ENCODE data around the gene CEACAM5. TPM values are rescaled to one million over a fixed set of nuclear protein-coding genes. Genes with fewer than 3 reads are reported as not detected.
A peak's percentile ranks its signal among the peaks of the same experiment; 100 is the strongest.
"Not testable (repeated sequence)": the region's sequence is repeated elsewhere in the genome, so short reads cannot be mapped to it uniquely, and the experiment has no call there.

CEACAM5 gene
- total RNA-seq, 1 experiment from 2014 or later = not detected

DNA sequence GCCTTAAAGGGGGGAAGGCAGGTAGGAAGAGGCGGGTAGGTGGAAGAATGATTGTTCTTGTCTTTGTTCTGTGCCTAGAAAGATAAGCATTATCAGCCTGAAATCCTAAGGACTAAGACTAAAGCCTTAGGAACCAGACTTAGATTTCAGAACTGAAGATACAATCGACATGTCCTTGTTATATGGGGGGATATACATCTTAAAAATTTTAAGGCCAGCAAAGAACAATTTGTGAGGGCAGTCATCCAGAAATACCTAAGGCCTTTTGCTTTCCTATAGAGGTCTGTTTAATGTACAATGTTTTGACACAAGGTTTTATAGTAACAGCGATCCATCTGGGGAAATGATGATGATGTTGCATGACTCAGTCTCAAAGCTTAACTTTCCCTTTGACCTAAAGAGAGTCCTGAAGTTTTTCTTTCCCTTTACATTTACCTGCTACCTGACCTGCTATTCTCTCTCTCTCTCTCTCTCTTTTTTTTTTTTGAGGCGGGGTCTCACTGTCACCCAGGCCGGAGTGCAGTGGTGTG, 26.7 kb downstream of the CEACAM5 start:
- Histone ChIP-seq H3K36me3 (no peaks in the 10 kb centered on the region), H3K4me1 (replicated peaks) (no peaks in the 10 kb centered on the region), H3K27me3 (replicated peaks) (peaks cover 24% of the 10 kb centered on the region), H3K9me3 (replicated peaks) (no peaks in the 10 kb centered on the region), H3K4me3 (no peak overlapping the region), H3K27ac (no peak overlapping the region)
- no peak for DNase-seq (ENCODE audit: low read depth in 1 of 2, low spot score in 2 of 2)

- Histone ChIP-seq H3K9me3 (replicated peaks) (no peaks in the 10 kb centered on the region), H3K4me3 (no peak overlapping the region), H3K4me1 (replicated peaks) (no peaks in the 10 kb centered on the region), H3K27me3 (replicated peaks) (peaks cover 34% of the 10 kb centered on the region), H3K27ac (no peak overlapping the region), H3K36me3 (no peaks in the 10 kb centered on the region)
- no peak for DNase-seq (ENCODE audit: low read depth in 1 of 2, low spot score in 2 of 2)
Measured at GRCh38 chr19:41739361-41739760, 30.9 kb downstream of the CEACAM5 start.

- no peak overlapping the region for H3K27ac ChIP-seq
- no peak for DNase-seq (ENCODE audit: low read depth in 1 of 2, low spot score in 2 of 2)
- H3K4me1 ChIP-seq (replicated peaks) = no peaks in the 10 kb centered on the region
- H3K9me3 ChIP-seq (replicated peaks) = no peaks in the 10 kb centered on the region
- no peak overlapping the region for H3K4me3 ChIP-seq
- H3K36me3 ChIP-seq = no peaks in the 10 kb centered on the region
- H3K27me3 ChIP-seq (replicated peaks) = peaks cover 30% of the 10 kb centered on the region
Measured at GRCh38 chr19:41740415-41741243, 32.2 kb downstream of the CEACAM5 start.

- no peaks in the 10 kb centered on the region for H3K36me3 ChIP-seq
Measured at GRCh38 chr19:41741244-41741554, 32.8 kb downstream of the CEACAM5 start.

GRCh38 chr19:41744850-41745249, 36.4 kb downstream of the CEACAM5 start:
- Histone ChIP-seq H3K27me3 (replicated peaks) (peaks cover 31% of the 10 kb centered on the region), H3K4me3 (no peak overlapping the region), H3K36me3 (no peaks in the 10 kb centered on the region), H3K27ac (no peak overlapping the region), H3K9me3 (replicated peaks) (no peaks in the 10 kb centered on the region), H3K4me1 (replicated peaks) (no peaks in the 10 kb centered on the region)
- no peak for DNase-seq (ENCODE audit: low read depth in 1 of 2, low spot score in 2 of 2)

More at GRCh38 chr19:41741244-41741554, 32.8 kb downstream of the CEACAM5 start:
- H3K9me3 ChIP-seq (replicated peaks) = no peaks in the 10 kb centered on the region
- no peak for DNase-seq (ENCODE audit: low read depth in 1 of 2, low spot score in 2 of 2)
- H3K27ac ChIP-seq = no peak overlapping the region
- no peaks in the 10 kb centered on the region for H3K4me1 ChIP-seq (replicated peaks)
- peaks cover 28% of the 10 kb centered on the region for H3K27me3 ChIP-seq (replicated peaks)
- H3K4me3 ChIP-seq = no peak overlapping the region

- H3K4me3 ChIP-seq = no peak overlapping the region
- H3K9me3 ChIP-seq (replicated peaks) = no peaks in the 10 kb centered on the region
- DNase-seq (ENCODE audit: low read depth in 1 of 2, low spot score in 2 of 2) = no peak
- no peak overlapping the region for H3K27ac ChIP-seq
- no peaks in the 10 kb centered on the region for H3K4me1 ChIP-seq (replicated peaks)
- H3K36me3 ChIP-seq = no peaks in the 10 kb centered on the region
- peaks cover 27% of the 10 kb centered on the region for H3K27me3 ChIP-seq (replicated peaks)
Measured at GRCh38 chr19:41745756-41746155, 37.3 kb downstream of the CEACAM5 start.

DNA sequence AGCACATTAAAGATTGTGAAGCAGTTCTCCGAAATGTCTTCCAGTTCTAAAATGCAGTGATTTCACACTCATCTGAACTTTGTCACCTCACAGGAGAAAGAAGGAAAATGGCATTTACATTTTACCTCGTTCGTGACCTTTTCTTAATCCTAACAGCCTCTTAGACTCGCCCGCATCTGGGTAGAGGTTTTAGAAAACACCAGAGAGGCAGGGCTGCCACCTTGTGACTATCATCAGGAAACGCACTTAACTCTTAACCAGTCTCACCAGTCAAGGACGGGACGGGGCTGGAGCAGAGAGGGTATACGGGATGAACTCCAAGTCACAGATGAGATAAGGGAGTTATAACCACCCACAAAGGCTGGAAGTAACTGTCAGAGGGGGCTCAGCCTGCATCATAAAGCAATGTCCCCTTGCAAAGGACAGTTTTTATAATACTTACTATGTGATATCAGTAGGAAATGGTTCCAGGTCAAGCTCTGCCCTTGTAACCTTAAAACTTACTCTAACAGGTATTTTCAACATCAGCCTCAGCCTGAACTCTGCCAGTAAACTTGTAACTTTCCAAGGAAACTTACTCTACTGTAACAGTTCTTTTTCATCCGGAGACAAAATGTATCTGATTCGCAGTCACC, 38.3 kb downstream of the CEACAM5 start:
- DNase-seq (ENCODE audit: low read depth in 1 of 2, low spot score in 2 of 2) = no peak
- H3K27me3 ChIP-seq (replicated peaks) = peaks cover 28% of the 10 kb centered on the region

DNA sequence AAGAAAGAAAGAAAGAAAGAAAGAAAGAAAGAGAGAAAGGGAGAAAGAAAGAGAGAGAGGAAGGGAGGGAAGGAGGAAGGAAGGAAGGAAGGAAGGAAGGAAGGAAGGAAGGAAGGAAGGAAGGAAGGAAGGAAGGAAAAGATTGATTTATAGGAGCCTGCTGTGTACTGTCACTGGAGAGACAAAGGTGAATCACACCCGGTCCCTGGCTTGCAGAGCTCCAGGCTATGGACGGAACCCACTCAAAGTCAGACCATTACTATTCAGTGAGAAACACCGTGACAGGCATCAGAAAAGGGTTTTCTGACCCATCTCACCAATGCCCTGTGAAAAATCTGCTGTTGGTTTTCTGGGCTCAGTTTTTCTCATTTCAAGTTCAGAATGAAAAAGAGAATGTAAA, 39.6 kb downstream of the CEACAM5 start:
- no peak for DNase-seq (ENCODE audit: low read depth in 1 of 2, low spot score in 2 of 2)
- H3K4me1 ChIP-seq (replicated peaks) = no peaks in the 10 kb centered on the region
- H3K36me3 ChIP-seq = no peaks in the 10 kb centered on the region
- no peak overlapping the region for H3K27ac ChIP-seq
- H3K4me3 ChIP-seq = no peak overlapping the region
- H3K9me3 ChIP-seq (replicated peaks) = no peaks in the 10 kb centered on the region
- H3K27me3 ChIP-seq (replicated peaks) = peaks cover 28% of the 10 kb centered on the region

More for the DNA sequence above, 38.3 kb downstream of the CEACAM5 start:
- Histone ChIP-seq H3K36me3 (no peaks in the 10 kb centered on the region), H3K4me3 (no peak overlapping the region), H3K9me3 (replicated peaks) (no peaks in the 10 kb centered on the region), H3K4me1 (replicated peaks) (no peaks in the 10 kb centered on the region), H3K27ac (no peak overlapping the region)

DNA sequence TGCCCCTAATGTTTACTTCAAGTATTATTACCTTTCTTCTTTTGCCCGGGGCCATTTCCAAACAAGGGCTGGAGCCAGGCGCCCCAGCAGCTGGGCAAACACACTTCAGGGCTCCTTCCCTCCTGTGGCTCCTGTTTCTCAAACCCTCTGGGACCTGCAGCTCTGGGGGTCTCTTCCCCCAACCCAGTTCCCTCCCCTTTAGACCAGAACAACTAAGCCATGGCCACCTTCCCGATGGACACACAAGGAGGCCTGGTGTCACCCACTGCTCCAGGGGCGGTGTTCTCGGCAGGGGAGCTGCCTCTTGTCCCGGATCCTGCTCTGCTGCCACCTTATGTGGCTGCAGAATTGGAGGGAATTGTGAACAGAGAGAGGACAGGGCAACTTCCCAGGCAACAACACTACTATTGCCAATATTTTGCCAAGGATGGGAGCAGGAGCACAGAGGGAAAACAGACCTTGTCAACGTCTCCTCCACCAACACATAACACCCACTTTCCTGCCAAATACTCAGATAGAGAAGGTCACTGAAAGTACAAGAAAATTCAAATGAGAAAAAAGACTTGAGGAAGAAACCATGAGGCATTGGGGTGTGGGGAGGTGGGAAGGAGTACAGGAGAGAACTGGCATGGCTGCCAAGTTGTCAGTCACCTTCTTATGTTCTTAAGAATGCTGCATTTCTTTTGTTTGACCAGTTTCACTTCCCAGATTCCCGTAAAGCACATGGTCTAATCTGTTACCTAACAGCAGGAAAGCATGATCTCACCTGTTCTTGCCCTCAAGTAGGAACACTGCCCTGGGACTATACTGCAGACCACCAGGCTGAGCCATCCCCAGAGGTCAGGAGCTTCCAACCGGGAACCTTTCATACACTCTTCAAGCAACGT, 42.1 kb downstream of the CEACAM5 start:
- not testable (repeated sequence) for H3K27ac ChIP-seq; DNase-seq (ENCODE audit: low read depth in 1 of 2, low spot score in 2 of 2); H3K9me3 ChIP-seq (replicated peaks); H3K4me1 ChIP-seq (replicated peaks); H3K4me3 ChIP-seq; H3K36me3 ChIP-seq
- peaks cover 26% of the 10 kb centered on the region for H3K27me3 ChIP-seq (replicated peaks)

DNA sequence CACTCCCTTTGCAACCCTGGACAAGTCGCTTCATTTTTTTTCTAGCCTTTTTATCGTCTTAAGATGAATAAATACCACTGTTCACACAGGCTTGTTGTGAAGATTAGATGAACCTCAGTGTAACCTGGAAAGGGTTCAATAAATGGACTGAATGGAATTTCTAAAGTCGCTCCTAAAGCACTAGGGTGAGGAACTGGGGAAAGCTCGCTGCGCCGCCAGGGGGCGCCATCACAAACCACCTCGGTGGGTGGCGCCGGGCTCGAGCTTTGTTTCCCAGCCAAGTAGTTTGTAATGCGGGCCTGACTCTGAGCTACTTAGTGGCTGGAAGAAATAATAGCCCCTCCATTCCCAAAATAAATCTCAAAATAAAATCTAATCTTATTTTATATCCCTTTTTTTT, 44.7 kb downstream of the CEACAM5 start:
- Histone ChIP-seq H3K4me1 (replicated peaks) (no peaks in the 10 kb centered on the region), H3K27me3 (replicated peaks) (peaks cover 8% of the 10 kb centered on the region; the same call in 1 of the 2 replicates), H3K9me3 (replicated peaks) (no peaks in the 10 kb centered on the region), H3K36me3 (no peaks in the 10 kb centered on the region), H3K4me3 (no peak overlapping the region), H3K27ac (no peak overlapping the region)
- peak; percentile 5 to 53 for DNase-seq (ENCODE audit: low read depth in 1 of 2, low spot score in 2 of 2)

DNA sequence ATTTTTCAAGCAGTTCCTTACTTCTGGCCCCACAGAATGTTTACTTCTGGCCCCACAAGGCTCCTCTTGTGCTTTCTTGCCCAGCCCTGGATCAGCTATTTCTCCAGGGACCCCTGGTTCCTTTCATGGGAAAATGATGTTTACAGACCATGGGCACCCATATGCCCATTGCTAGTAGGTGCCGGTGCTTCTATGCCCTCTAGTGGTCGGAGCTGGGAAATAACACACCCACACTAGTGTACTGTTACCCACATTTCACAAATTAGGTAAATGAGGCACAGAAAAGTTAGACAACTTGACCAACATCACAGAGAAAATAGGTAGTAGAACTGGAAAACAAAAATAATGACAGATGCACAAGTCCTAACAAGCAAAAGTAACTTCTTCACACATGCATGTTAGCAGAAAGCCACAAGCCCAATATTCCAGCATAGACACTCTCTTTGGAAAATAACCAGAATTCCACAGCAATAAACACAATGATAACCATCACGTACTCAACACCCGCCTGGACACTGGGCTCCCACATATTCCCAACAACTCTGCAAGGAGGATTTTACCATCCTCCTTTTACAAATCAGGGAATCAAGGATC, 45.6 kb downstream of the CEACAM5 start:
- no peaks in the 10 kb centered on the region for H3K9me3 ChIP-seq (replicated peaks)
- H3K27ac ChIP-seq = no peak overlapping the region
- peaks cover 16% of the 10 kb centered on the region; the same call in 1 of the 2 replicates for H3K27me3 ChIP-seq (replicated peaks)
- H3K4me3 ChIP-seq = no peak overlapping the region
- H3K36me3 ChIP-seq = no peaks in the 10 kb centered on the region
- DNase-seq (ENCODE audit: low read depth in 1 of 2, low spot score in 2 of 2) = peak in 1 of 2 experiments; percentile 20
- H3K4me1 ChIP-seq (replicated peaks) = no peaks in the 10 kb centered on the region

DNA sequence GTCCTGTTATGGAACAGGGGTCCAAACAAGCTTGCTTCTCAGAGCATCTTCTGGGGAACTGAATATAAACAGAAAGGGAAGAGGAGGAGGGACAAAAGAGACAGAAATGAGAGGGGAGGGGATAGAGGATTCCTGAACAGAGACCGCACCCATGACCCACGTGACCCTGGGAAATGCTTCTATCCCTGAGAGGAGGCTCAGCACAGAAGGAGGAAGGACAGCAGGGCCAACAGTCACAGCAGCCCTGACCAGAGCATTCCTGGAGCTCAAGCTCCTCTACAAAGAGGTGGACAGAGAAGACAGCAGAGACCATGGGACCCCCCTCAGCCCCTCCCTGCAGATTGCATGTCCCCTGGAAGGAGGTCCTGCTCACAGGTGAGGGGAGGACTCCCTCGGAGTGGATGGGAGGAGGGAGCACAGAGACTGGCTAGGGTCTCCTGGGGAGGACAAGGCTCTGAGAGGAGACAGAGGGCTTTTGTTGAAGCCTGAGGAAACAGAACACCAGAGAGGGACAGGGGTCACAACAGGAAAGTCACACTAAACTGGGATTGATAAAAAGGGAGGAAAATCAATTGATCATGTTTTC, 47.0 kb downstream of the CEACAM5 start, which contains the start of gene CEACAM6:
Gene CEACAM6, plus strand, starts transcription at position 203 of the 586 bp plus-strand sequence. Its CDS starts 109 bp downstream, at position 312.
- no peak within 1 kb of the TSS for H3K4me3 ChIP-seq

DNA sequence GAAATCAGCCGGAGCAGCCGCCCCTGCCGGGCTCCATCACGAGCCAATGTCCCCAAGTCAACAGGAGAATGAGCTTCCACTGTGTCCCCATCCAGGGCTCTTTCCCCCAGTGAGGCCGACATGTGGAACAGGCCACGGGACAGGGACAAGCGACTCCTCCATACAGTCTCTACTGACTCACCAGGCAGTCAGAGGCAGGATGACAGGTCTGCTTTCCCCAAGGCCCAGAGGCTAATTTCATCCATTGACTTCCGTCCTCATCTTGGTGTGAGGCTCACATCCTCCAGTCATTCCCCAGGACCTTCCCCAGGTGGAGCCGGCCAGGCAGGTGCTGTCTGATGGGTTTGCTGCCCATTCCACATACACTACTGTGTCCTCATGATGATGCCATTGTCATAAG, 50.4 kb downstream of the CEACAM5 start:
- H3K36me3 ChIP-seq = no peaks in the 10 kb centered on the region
- no peaks in the 10 kb centered on the region for H3K4me1 ChIP-seq (replicated peaks)
- no peak overlapping the region for H3K4me3 ChIP-seq
- no peak for DNase-seq (ENCODE audit: low read depth in 1 of 2, low spot score in 2 of 2)
- H3K27me3 ChIP-seq (replicated peaks) = peaks cover 25% of the 10 kb centered on the region; the same call in 1 of the 2 replicates
- H3K9me3 ChIP-seq (replicated peaks) = no peaks in the 10 kb centered on the region
- no peak overlapping the region for H3K27ac ChIP-seq

More for the DNA sequence above, 47.0 kb downstream of the CEACAM5 start, which contains the start of gene CEACAM6:
- Histone ChIP-seq H3K27me3 (replicated peaks) (peaks cover 28% of the 10 kb centered on the region), H3K36me3 (no peaks in the 10 kb centered on the region), H3K9me3 (replicated peaks) (no peaks in the 10 kb centered on the region), H3K4me1 (replicated peaks) (no peaks in the 10 kb centered on the region), H3K27ac (no peak within 1 kb of the TSS)
- DNase-seq (ENCODE audit: low read depth in 1 of 2, low spot score in 2 of 2) = no peak

All from SJSA1 (cell line).